Nephron progenitor cell (in vitro differentiated cells): ENCODE measurements around the gene AK1.

Experiments
- DNase-seq: peaks from one replicate; pipeline ENCODE4 v3.0.0; 2021
- H3K27ac Mint-ChIP-seq: 2 replicates; pipeline ENCODE4 v1.8.0; 2021; ENCODE audit warnings: mild to moderate bottlenecking, moderate library complexity, mixed read lengths
- H3K27me3 Mint-ChIP-seq: 2 replicates; pipeline ENCODE4 v1.8.0; 2021; ENCODE audit warnings: mild to moderate bottlenecking, low read depth, mixed read lengths; ENCODE audit not compliant: poor library complexity
- H3K36me3 Mint-ChIP-seq: 2 replicates; pipeline ENCODE4 v1.8.0; 2021; ENCODE audit warnings: low read depth, mixed read lengths
- H3K4me1 Mint-ChIP-seq: 2 replicates; pipeline ENCODE4 v1.8.0; 2021; ENCODE audit warnings: mixed read lengths
- H3K4me3 Mint-ChIP-seq: 2 replicates; pipeline ENCODE4 v1.8.0; 2021; ENCODE audit warnings: mild to moderate bottlenecking, moderate library complexity, mixed read lengths
- H3K9me3 Mint-ChIP-seq: 2 replicates; pipeline ENCODE4 v1.8.0; 2021; ENCODE audit warnings: mild to moderate bottlenecking, moderate library complexity, mixed read lengths
- CTCF ChIP-seq: fragments of 200-600 bp; sonication (generic); IDR thresholded peaks from 2 replicates; pipeline ENCODE4 v1.5.0; 2021; ENCODE audit warnings: antibody characterized with exemption

Gene AK1

GRCh38 chr9:127877566-127877998 lies at the start of gene AK1:
Gene AK1 (minus strand): TSS chr9:127877675. CDS start chr9:127874617, 3,058 bp downstream.
- Mint-ChIP-seq H3K27ac (peak within 1 kb of the TSS; percentile 55), H3K9me3 (no peaks in the 10 kb centered on the region), H3K27me3 (no peaks in the 10 kb centered on the region), H3K4me3 (peak within 1 kb of the TSS; percentile 79), H3K36me3 (peaks cover 5% of the 10 kb centered on the region), H3K4me1 (peaks cover 50% of the 10 kb centered on the region)
- no peak for TF ChIP-seq CTCF
- DNase-seq, result peak; percentile 76

- H3K4me3 Mint-ChIP-seq, result peak overlapping the region; percentile 66
- DNase-seq, result no peak
- H3K27ac Mint-ChIP-seq, result no peak overlapping the region
- no peak for TF ChIP-seq CTCF
- H3K27me3 Mint-ChIP-seq, result peaks cover 88% of the 10 kb centered on the region
- H3K9me3 Mint-ChIP-seq, result no peaks in the 10 kb centered on the region
- H3K4me1 Mint-ChIP-seq, result peaks cover 10% of the 10 kb centered on the region
- no peaks in the 10 kb centered on the region for H3K36me3 Mint-ChIP-seq
Measured at GRCh38 chr9:127926906-127927200, 49.4 kb upstream of the AK1 start.

- peaks cover 4% of the 10 kb centered on the region for H3K4me1 Mint-ChIP-seq
- H3K36me3 Mint-ChIP-seq, result no peaks in the 10 kb centered on the region
- no peak overlapping the region for H3K27ac Mint-ChIP-seq
- H3K9me3 Mint-ChIP-seq, result no peaks in the 10 kb centered on the region
- DNase-seq, result no peak
- TF ChIP-seq CTCF, result no peak
- peak overlapping the region; percentile 34 for H3K4me3 Mint-ChIP-seq
- peaks cover 92% of the 10 kb centered on the region for H3K27me3 Mint-ChIP-seq
Measured at GRCh38 chr9:127925959-127926905, 48.8 kb upstream of the AK1 start.

GRCh38 chr9:127924736-127925444 lies 47.4 kb upstream of the AK1 start:
- Mint-ChIP-seq H3K9me3 (no peaks in the 10 kb centered on the region), H3K27ac (peak overlapping the region; percentile 45), H3K4me1 (no peaks in the 10 kb centered on the region), H3K36me3 (no peaks in the 10 kb centered on the region), H3K27me3 (peaks cover 95% of the 10 kb centered on the region), H3K4me3 (no peak overlapping the region)
- DNase-seq, result no peak
- TF ChIP-seq CTCF, result no peak

- peaks cover 9% of the 10 kb centered on the region for H3K4me1 Mint-ChIP-seq
- peaks cover 83% of the 10 kb centered on the region for H3K27me3 Mint-ChIP-seq
- no peak for TF ChIP-seq CTCF
- no peaks in the 10 kb centered on the region for H3K9me3 Mint-ChIP-seq
- no peak for DNase-seq
- no peak overlapping the region for H3K27ac Mint-ChIP-seq
- H3K36me3 Mint-ChIP-seq, result no peaks in the 10 kb centered on the region
- no peak overlapping the region for H3K4me3 Mint-ChIP-seq
Measured at GRCh38 chr9:127923771-127924170, 46.3 kb upstream of the AK1 start.
